GM19455 (cell line): Measurements from ENCODE around the gene TOM1L2.
"Not testable (repeated sequence)": the region's sequence is repeated elsewhere in the genome, so short reads cannot be mapped to it uniquely, and the experiment has no call there.

Source experiments
- ATAC-seq: cut with Tn5 transposase; IDR thresholded peaks from one replicate; pipeline ENCODE4 v1.9.1; 2021; ENCODE audit not compliant: unreplicated experiment

TOM1L2 gene

DNA sequence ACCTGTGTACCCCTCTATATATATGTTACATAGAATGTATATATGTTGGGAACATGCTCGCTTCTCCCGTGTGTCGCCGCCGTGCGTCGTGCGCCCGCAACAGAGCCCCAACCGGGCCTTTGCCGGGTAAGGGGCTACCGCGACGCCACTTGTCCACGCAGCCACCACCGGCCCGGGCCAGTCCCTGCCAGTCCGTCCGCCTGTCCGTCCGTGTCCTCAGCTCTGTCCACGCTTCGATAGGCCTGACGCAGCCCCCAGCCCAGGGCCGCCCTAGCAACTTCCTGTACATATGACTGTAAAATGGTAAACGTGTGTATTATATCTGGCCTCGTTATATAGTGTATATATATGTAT, 161.3 kb downstream of the TOM1L2 start:
- ATAC-seq: no peak

DNA sequence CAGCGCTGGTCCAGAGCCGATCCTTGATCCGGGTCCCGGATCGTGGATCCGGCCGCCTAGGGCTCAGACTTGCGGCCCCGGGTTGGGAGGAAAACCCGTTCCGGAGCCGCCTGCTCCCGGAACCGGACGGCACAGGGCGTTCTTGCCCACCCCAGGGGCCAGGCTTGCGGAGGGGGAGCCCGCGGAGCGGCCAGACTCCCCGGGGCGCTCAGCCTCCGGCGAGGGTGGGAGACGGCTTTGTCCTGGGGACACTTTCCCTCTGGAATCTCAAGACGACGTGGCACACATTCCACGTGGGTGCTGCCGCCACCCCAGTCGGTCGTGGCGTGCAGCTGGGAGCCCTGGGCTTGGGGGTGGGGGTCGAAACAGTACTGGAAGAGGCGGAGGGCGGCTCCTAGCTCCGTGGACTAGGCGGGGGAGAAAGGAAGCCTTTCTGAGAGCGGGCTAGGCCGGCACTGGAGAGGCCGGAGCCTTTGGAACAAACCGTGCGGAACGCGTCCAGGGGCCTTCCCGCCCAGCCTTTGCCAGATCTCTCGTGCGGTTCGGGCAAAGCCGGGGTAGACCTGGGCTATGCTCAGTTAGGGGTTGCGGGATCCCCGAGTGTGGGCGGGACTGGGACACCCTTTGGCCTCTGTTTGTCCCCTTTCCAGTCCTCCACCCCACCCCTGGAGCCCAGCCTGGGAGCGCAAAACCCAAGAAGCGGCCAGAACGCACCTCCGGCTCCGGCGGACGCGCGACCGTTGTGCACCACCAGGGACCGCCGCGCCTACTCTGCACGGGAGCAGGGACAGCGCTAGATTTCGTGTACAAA, 161.9 kb downstream of the TOM1L2 start:
- ATAC-seq: no peak

DNA sequence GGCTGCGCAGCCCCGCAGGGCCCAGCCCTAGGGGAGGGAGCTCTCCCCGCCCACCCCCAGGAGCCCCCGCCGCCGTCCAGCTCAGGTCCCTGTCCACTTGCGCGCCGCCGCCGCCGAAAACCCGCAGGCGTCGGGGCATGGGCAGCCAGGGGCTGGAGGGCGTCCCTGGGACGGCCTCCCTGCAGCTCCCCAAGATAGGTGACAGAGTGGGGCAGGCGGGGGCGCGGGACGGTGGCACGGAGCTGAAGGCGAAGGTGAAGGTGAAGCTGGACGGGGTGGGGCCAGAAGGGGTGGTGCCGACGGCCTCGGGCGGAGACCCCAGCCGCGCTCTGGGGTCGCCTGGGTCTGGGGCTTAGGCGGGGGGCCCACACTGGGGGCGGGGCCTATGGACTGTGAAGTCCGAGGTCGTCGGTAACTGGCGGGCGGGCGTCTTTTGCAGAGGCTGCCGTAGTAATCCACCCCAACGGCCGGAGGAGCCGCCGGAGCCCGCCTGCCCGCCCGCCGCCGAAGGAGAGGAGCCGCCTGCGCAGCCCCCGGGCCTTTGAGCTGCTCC, 162.6 kb downstream of the TOM1L2 start:
- ATAC-seq: no peak

DNA sequence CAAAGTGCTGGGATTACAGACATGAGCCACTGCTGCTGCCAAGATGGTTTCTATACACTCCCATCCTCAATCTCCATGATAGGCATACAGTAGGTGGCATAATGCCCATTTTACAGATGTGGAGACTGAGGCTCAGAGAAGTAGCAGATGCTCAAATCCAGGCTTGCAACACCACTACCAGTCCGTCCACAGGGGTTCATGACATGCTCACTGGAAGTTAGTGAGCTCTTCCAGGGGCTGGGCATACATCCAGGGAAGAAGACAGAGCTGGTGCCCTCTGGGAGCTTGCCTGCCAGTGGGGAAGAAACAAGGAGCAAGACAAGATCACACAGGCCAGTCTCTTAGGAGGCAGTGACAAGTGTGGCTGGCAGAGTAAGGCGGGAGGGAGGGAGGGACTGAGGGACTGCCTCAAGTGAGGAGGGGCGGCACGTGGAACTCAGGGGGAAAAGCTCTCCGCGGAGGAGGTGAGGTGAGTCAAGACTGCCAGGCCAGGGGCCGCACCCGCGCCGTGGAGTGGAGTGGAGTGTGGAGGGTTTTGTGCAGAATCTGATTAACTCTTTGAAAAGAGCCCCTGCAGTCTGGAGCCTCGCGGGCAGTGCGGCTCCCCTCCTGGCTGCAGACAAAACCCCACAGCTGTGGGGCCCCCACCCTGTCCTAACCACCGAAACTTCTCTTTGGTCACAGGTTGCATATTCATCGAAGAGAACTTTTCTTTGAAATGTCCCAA, 163.3 kb downstream of the TOM1L2 start:
- ATAC-seq: peak; percentile 56

DNA sequence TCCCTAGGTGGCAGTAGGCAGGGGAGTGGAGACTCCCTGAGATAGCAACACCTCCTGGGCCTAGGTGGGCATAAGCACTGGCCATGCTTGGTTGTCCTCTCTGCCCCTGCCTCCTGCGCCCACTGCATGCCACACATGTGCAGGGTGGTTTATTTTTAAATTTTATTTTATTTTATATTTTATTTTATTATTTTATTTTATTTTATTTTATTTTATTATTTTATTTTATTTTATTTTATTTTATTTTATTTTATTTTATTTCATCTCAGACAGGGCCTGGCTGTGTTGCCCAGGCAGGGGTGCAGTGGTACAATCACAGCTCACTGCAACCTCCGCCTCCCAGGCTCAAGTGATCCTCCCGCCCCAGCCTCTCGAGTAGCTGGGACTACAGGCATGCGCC, 164.0 kb downstream of the TOM1L2 start:
- ATAC-seq: not testable (repeated sequence)

DNA sequence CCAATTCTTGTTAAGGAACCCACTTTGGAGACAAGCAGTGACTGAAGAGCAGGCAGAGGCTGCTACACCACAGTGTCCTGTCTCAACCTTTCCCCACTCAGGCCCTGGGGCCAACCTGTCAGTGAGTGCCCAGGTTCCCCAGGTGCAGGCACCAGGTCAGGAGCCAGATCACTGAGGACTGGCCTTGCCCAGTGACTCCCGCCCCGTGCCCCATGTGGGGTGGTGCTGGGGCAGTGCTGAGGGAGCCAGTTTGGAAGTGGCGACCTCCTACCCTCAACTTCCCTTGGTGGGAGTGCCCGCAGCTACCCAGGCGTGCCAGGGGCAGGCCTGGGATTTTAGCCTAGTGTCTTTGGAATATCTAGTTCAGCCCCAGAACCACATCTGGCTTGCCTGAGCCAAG, 164.8 kb downstream of the TOM1L2 start:
- no peak for ATAC-seq

DNA sequence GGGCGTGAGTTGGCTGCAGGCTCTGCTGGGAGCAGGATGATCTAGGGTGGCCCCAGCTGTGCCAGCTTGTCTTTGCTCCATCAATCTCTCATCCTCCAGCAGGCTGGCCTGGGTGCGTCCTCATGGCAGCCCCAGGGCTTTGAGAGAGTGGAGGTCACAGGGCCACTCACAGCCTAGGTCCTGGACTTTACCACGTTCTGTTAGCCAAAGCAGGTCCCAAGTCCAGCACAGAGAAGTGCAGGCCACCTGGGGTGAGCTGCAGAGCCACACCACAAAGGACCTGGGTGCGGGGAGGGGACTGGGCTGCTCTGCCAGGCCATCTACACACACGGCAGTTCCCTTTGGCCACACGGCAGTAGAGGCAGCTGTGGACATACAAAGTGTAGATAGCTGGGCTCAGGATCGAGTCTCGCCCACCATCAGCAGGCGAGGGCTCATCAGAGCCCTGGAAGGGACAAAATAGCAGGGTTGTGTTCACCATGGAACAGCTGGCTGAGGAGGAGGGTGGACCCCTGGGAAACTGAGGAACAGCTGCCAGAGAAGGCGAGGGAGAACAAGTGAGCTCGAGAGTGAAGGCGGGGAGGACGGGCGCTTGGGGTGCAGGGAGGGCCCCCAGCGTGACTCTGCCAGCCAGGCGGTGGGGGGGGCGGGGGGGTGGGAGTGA, 165.5 kb downstream of the TOM1L2 start:
- ATAC-seq: no peak

DNA sequence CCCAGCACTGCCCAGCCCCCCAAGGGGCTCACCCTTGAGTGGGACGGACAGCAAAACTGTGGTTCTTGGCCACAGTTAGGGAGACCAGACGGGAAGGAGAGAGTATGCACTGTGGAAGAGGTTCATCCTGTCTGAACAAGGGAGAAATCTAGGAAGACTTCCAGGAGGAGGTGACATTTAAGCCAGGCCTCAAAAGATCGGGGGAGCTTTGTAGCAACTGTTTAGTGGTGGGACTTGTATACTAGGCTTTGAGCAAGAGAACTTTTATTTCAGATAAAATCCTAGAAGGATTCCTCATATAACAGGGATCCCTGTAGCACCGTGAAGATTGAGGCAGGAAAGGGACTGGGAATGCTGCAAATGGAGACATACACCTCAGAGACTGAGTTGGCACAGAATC, 166.2 kb downstream of the TOM1L2 start:
- ATAC-seq: no peak

DNA sequence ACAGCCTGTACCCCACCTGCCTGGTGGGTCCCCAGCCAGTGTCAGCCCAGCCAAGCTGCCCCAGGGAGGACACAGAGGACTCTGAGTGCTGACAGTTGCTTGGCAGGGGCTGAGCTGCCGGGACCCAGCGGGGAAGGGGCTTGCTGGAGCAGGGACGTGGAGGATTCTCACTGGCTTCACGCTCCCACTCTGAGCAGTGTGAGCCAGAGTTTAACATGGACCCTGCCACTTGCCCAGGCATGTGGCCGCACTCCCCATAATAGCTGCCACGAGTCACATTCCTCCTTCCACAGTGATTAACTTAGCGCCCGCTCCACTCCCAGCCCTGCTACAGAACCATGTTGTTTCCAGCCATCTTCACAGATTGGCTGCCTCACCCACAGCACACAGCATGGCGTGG, 166.6 kb downstream of the TOM1L2 start:
- ATAC-seq: no peak

DNA sequence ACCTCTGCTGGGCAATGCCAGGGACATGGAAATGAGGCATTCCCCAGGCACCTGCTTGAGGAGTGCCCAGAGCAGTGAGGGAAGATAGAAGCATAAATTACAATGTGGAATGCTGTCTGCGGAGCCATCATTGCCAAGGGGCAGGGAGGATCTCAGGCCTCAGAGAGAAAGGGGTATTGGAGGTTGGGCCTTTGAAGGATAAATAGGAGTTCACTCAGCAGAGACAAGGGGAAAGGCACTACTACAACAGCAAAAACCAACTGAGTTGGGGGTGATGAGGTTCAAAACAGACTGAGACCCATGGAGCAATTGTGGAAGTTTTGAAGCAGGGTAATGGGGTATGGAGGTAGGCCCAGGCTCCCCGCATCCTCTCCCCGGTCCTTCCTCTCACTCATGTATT, 168.2 kb downstream of the TOM1L2 start:
- ATAC-seq: no peak

DNA sequence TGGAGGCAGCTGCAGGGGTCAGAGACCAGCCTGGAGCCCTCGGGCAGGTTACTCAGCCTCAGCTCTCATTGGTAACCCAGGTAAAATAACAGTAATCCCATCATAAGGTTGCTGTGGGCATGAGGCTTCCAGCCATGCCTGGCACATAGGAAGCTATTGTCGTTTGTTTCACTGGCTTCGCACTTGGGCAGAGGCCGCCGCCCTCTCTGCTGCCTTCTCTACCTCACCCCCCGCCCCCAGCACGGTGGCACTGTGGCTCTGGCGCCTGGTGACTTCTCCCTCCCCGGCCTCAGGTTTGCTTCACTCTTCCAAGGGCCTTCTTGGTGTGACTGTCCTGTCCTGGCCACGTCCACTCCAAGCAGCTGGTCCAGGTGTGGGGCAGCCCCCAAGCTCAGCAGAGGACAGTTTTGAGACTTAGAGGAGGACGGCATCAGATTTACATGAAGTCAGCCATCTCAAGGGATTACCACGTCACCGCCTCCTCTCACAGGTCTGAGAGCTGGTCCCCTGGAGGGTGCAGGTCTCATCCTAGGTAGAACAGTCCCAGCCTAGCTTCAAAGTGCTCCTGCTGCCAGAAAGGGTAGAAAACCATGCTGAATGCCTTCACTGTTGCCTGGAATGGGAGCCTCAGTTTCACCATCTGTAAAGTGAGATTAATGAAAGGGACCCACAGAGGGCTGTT, 170.3 kb downstream of the TOM1L2 start:
- ATAC-seq: no peak

DNA sequence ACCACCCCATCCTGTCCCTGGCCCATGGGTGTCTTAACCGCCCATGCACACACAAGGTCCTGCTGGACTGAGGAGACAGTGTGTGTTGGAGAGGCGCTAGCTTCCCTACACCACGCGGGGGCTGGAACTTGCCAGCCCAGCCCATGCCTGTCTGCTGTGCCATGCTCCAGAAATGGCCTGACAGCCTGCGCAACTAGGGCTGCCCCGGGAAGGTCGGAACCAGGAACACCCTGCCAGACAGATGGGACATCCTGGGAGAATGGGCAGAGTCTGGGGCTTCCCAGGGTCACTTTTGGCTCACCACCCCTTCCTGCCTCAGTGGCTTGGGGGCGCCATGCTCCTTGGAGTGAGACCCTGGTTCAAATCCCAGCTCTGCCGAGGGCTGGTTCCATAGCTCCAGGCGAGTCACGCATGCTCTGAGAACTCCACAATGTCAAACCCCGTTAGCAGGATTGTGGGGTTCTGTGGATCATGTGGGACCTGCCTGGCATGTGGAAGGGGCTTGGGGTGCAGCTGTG, 171.6 kb downstream of the TOM1L2 start:
- ATAC-seq: no peak

DNA sequence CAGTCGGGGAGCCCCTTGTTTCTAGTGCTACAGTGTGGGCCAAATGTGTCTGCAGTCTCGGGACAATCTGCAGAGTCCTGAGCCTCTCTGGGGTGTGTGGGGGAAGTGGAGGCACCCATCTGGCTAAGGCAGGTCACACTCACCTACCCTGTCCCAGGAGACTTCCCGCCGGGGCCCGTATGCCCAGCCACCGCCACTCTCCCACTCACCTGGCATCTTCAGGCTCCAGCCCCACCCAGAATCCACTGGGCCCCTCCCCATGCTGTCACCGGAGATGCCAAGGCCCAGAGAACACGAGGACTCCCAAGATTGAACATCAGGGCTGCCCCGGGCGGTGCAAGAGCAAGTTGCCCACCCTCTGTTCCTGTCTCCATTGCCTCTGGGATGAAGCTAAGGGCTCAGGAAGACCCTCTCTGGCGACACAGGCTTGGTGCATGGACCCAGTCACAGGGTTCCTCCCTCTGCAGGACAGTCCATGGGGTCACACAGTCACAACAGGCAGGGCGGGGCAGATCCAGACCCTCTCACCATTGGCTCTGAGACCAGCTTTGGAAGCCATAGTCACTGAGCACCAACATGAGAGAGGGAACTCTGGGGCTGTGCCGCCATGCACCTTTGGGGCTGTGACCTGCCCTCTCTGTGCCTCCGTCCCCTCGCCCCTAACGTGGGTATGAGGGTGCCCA, 173.5 kb downstream of the TOM1L2 start:
- ATAC-seq: no peak

DNA sequence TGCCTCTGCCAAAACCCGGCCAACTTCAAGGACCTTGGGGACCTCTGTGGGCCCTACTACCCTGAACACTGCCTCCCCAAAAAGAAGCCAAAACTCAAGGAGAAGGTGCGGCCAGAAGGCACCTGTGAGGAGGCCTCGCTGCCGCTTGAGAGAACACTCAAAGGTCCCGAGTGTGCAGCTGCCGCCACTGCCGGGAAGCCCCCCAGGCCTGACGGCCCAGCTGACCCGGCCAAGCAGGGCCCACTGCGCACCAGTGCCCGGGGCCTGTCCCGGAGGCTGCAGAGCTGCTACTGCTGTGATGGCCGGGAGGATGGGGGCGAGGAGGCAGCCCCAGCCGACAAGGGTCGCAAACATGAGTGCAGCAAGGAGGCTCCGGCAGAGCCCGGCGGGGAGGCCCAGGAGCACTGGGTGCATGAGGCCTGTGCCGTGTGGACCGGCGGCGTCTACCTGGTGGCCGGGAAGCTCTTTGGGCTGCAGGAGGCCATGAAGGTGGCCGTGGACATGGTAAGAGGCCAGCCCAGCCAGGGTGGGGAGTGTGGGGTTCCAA, 174.1 kb downstream of the TOM1L2 start:
- ATAC-seq: no peak

DNA sequence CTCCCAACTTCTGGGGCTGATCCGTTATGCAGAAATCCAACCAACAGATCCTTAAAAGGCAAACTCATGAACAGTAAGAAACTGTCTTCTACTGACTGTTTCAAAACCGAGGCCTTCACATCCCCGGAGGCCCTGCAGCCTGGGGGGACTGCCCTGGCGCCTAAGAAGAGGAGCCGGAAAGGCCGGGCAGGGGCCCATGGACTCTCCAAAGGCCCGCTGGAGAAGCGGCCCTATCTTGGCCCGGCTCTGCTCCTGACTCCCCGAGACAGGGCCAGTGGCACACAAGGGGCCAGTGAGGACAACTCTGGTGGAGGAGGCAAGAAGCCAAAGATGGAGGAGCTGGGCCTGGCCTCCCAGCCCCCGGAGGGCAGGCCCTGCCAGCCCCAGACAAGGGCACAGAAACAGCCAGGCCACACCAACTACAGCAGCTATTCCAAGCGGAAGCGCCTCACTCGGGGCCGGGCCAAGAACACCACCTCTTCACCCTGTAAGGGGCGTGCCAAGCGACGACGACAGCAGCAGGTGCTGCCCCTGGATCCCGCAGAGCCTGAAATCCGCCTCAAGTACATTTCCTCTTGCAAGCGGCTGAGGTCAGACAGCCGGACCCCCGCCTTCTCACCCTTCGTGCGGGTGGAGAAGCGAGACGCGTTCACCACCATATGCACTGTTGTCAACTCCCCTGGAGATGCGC, 174.9 kb downstream of the TOM1L2 start:
- no peak for ATAC-seq

DNA sequence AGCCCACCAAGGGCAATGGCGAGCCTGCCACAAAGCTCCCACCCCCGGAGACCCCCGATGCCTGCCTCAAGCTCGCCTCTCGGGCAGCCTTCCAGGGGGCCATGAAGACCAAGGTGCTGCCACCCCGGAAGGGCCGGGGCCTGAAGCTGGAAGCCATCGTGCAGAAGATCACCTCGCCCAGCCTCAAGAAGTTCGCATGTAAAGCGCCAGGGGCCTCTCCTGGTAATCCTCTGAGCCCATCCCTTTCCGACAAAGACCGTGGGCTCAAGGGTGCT, 175.5 kb downstream of the TOM1L2 start:
- no peak for ATAC-seq

DNA sequence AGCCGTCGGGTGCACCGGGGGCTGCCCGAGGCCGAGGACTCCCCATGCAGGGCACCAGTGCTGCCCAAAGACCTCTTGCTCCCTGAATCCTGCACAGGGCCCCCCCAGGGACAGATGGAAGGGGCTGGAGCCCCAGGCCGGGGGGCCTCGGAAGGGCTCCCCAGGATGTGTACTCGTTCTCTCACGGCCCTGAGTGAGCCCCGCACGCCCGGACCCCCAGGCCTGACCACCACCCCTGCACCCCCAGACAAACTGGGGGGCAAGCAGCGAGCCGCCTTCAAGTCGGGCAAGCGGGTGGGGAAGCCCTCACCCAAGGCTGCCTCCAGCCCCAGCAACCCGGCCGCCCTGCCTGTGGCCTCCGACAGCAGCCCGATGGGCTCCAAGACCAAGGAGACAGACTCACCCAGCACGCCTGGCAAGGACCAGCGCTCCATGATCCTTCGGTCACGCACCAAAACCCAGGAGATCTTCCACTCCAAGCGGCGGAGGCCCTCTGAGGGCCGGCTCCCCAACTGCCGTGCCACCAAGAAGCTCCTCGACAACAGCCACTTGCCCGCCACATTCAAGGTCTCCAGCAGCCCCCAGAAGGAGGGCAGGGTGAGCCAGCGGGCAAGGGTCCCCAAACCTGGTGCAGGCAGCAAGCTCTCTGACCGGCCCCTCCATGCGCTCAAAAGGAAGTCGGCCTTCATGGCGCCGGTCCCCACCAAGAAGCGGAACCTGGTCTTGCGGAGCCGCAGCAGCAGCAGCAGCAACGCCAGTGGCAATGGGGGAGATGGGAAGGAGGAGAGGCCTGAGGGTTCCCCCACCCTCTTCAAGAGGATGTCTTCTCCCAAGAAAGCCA, 176.0 kb downstream of the TOM1L2 start:
- no peak for ATAC-seq

DNA sequence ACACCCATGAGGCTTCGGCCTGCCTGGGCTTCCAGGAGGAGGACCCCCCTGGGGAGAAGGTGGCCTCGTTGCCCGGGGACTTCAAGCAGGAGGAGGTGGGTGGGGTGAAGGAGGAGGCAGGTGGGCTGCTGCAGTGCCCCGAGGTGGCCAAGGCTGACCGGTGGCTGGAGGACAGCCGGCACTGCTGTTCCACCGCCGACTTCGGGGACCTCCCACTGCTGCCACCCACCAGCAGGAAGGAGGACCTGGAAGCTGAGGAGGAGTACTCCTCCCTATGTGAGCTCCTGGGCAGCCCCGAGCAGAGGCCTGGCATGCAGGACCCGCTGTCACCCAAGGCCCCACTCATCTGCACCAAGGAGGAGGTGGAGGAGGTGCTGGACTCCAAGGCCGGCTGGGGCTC, 176.9 kb downstream of the TOM1L2 start:
- ATAC-seq: no peak

DNA sequence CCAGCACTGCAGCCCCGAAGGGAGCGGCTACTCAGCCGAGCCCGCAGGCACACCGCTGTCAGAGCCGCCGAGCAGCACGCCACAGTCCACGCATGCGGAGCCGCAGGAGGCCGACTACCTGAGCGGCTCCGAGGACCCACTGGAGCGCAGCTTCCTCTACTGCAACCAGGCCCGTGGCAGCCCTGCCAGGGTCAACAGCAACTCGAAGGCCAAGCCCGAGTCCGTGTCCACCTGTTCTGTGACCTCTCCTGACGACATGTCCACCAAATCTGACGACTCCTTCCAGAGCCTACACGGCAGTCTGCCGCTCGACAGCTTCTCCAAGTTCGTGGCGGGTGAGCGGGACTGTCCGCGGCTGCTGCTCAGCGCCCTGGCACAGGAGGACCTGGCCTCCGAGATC, 177.8 kb downstream of the TOM1L2 start:
- ATAC-seq: no peak
